ENCODE measurements around the gene NLGN1.

Gene NLGN1

DNA sequence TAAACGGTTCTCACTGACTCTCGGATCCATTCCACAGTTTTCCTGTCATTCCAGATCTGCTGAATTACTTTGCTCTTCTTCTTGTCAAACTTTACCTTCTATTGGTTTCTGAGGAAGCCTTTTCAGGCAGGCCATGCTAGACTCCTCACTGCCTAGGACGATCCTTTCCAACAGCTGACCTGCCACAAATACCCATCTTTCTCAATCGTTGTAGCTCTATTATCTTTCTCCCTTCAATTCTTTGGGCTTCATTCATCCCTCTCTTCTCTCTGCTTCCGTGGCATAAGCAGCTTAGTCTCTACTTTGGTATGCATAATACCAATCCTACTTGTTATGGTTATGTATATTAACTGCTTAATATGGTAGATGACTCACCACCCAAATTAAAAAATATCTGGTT is 421.8 kb downstream of the NLGN1 start:
- ChIA-PET CTCF (no interaction called here), POLR2A (no interaction called here)
- TF ChIP-seq FOXM1 (IDR thresholded peaks at IDR 0.05; ENCODE audit: borderline replicate concordance), result no peak
- TF ChIP-seq TARDBP (IDR thresholded peaks at IDR 0.05), result no peak
- no peak for TF ChIP-seq CTBP1 (IDR thresholded peaks at IDR 0.05; ENCODE audit: borderline replicate concordance)
- no peak for TF ChIP-seq BHLHE40 (IDR thresholded peaks at IDR 0.05; ENCODE audit: borderline replicate concordance)
- TF ChIP-seq, protein P1, sequence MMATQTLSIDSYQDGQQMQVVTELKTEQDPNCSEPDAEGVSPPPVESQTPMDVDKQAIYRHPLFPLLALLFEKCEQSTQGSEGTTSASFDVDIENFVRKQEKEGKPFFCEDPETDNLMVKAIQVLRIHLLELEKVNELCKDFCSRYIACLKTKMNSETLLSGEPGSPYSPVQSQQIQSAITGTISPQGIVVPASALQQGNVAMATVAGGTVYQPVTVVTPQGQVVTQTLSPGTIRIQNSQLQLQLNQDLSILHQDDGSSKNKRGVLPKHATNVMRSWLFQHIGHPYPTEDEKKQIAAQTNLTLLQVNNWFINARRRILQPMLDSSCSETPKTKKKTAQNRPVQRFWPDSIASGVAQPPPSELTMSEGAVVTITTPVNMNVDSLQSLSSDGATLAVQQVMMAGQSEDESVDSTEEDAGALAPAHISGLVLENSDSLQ (IDR thresholded peaks at IDR 0.05), result no peak
- no peak for TF ChIP-seq NFRKB (IDR thresholded peaks at IDR 0.05)
- no peak for TF ChIP-seq L3MBTL2 (conservative IDR thresholded peaks at IDR 0.05)
- no peak for TF ChIP-seq FOXA1 (IDR thresholded peaks at IDR 0.05)
- TF ChIP-seq ELF4 (IDR thresholded peaks at IDR 0.05), result no peak
- TF ChIP-seq ARNT (IDR thresholded peaks at IDR 0.05), result no peak
- no peak for TF ChIP-seq HDGF (IDR thresholded peaks at IDR 0.05; ENCODE audit: borderline replicate concordance)
- TF ChIP-seq FOXK2 (IDR thresholded peaks at IDR 0.05), result no peak
- TF ChIP-seq SP1 (IDR thresholded peaks at IDR 0.05), result no peak
- no peak for TF ChIP-seq ZNF384 (IDR thresholded peaks at IDR 0.05)
- TF ChIP-seq SUZ12 (IDR thresholded peaks at IDR 0.05), result no peak
- TF ChIP-seq LEF1 (IDR thresholded peaks at IDR 0.05; ENCODE audit: borderline replicate concordance), result no peak
- no peak for DNase-seq (ENCODE audit: extremely low spot score)

DNA sequence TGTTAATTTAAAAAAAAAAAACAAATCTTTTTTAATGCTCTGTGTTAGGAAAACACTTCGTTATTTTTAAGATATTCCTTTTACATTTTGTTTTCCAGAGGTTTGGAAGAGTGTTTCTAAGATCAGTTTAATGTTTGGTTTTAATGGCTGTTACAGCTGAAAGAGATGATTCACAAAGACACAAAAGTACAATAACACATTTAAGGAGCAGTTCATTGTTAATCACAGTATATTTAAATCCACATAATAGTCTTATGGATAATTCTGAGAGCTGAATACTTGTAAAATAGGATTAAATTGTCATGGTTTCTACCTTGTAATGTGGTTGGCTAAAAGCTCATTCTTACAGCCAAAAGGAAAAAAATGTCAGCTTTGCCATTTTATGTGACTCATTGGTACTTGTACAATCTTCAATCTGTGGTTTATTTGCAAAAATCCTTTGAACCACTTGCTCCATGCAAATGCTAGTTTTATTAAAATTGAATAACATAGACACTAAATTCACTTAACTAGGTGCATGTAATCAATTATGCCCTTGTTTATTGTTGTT is 426.4 kb downstream of the NLGN1 start:
- DNase-seq (ENCODE audit: extremely low spot score), result no peak
- ChIA-PET POLR2A (no interaction called here), CTCF (no interaction called here)
- no peak for TF ChIP-seq FOXM1 (IDR thresholded peaks at IDR 0.05; ENCODE audit: borderline replicate concordance)

DNA sequence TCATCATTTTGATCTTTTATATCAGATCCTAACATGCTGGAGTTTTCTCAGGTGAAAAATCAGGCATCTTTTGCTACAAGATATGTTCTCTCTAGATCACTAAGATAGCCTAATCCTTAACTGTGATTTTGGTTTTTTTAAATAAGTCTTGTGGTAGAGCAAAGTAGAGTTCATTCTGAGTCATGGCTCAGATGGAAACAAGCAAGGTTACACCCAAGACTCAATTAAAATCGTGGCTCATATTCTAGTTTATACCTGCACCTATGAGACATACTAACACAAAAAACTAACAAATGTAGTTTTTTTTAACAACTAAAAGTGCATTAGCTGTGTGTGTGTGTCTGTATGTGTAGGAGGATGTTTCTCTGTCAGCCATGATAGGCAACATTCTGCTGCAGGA is 428.2 kb downstream of the NLGN1 start:
- no peak for DNase-seq (ENCODE audit: extremely low spot score)
- no peak for TF ChIP-seq HDGF (IDR thresholded peaks at IDR 0.05; ENCODE audit: borderline replicate concordance)
- no peak for TF ChIP-seq L3MBTL2 (conservative IDR thresholded peaks at IDR 0.05)
- no peak for TF ChIP-seq FOXK2 (IDR thresholded peaks at IDR 0.05)
- TF ChIP-seq TARDBP (IDR thresholded peaks at IDR 0.05), result no peak
- TF ChIP-seq ARNT (IDR thresholded peaks at IDR 0.05), result no peak
- TF ChIP-seq LEF1 (IDR thresholded peaks at IDR 0.05; ENCODE audit: borderline replicate concordance), result no peak
- TF ChIP-seq FOXA1 (IDR thresholded peaks at IDR 0.05), result no peak
- TF ChIP-seq, protein P1 (IDR thresholded peaks at IDR 0.05), result no peak
- TF ChIP-seq BHLHE40 (IDR thresholded peaks at IDR 0.05; ENCODE audit: borderline replicate concordance), result no peak
- CTCF ChIA-PET, result no interaction called here
- POLR2A ChIA-PET, result no interaction called here

DNA sequence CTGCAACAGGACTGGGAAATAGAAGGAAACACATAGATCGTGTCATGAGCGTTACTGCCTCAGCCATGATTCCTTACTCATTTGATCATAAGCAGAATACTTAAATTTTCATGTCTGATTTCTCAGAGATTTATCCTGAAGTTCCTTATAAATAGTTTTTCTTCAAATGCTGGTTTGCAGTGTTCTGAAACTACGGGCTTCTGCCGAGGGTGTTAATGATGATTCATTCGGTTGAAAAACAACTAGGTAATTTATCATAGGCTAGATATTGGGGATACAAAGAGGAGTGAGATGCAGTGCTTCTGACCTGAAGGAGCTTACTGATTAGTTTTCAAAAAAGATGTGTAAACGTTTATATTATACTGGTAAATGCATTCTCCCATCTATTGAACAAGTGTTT is 428.9 kb downstream of the NLGN1 start:
- POLR2A ChIA-PET, result no interaction called here
- DNase-seq (ENCODE audit: extremely low spot score), result no peak
- CTCF ChIA-PET, result no interaction called here
- TF ChIP-seq NFRKB (IDR thresholded peaks at IDR 0.05) (no peak), SUZ12 (IDR thresholded peaks at IDR 0.05) (no peak), BHLHE40 (IDR thresholded peaks at IDR 0.05; ENCODE audit: borderline replicate concordance) (no peak), LEF1 (IDR thresholded peaks at IDR 0.05; ENCODE audit: borderline replicate concordance) (no peak), FOXA1 (IDR thresholded peaks at IDR 0.05) (no peak), ELF4 (IDR thresholded peaks at IDR 0.05) (no peak)
- TF ChIP-seq, protein P1 (IDR thresholded peaks at IDR 0.05), result no peak

DNA sequence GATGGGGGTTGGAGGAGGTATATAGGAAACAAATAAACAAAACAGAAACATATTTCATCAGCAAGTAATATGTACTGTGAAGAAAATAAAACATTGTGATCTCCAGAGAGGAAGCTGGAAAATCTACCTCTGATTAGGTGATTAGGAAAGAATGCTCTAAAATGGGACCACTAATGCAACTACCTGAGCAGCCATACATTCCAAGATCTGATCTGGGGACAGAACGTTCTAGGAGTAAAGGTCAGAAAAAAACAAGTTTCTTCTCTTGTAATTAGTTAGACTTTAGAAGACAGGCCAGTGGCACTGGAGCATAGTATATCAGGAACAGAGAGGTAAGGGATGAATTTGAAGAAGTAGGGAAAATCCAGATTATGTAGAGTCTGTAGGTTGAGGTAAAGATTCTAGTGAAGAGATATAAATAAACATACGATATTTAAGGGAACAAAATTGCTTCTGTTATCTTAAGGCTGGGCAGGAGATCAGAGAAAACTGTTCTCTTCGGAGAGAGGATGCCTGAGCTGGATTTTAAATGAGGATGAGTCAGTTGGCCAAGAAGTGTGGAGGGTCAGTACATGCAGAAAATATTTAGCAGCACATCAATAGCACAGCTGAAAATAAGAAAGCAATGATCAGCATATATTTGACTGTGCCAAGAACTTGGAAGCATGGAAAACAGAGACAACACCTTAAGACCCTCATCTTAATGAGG is 429.5 kb downstream of the NLGN1 start:
- CTCF ChIA-PET, result no interaction called here
- DNase-seq (ENCODE audit: extremely low spot score), result no peak
- POLR2A ChIA-PET, result no interaction called here
- TF ChIP-seq NFRKB (IDR thresholded peaks at IDR 0.05) (no peak), BHLHE40 (IDR thresholded peaks at IDR 0.05; ENCODE audit: borderline replicate concordance) (no peak), LEF1 (IDR thresholded peaks at IDR 0.05; ENCODE audit: borderline replicate concordance) (no peak), ZNF384 (IDR thresholded peaks at IDR 0.05) (no peak), SUZ12 (IDR thresholded peaks at IDR 0.05) (no peak), HDGF (IDR thresholded peaks at IDR 0.05; ENCODE audit: borderline replicate concordance) (no peak)

DNA sequence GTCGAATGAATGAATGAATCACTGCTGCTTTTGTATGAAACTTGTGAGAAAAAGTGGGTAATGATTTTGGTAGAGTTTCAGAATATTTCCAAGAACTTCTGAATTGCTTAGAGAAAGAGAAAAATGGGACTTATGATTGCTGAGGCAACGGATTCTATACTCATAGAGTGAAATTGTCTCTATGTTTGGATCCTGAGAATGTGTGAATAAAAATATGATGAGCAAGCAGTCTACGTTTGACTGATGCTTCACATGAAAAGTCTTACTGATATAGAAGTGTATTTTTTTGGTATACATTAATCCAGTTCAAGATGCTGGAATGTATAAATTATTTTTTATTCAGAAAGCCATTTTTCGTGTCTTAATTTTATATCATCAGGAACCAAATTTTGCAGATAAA is 441.1 kb downstream of the NLGN1 start:
- TF ChIP-seq L3MBTL2 (conservative IDR thresholded peaks at IDR 0.05) (no peak), FOXM1 (IDR thresholded peaks at IDR 0.05; ENCODE audit: borderline replicate concordance) (no peak), ELF4 (IDR thresholded peaks at IDR 0.05) (no peak), ZNF384 (IDR thresholded peaks at IDR 0.05) (no peak), FOXA1 (IDR thresholded peaks at IDR 0.05) (no peak), NFRKB (IDR thresholded peaks at IDR 0.05) (no peak), FOXK2 (IDR thresholded peaks at IDR 0.05) (no peak), SP1 (IDR thresholded peaks at IDR 0.05) (no peak), TARDBP (IDR thresholded peaks at IDR 0.05) (no peak), HDGF (IDR thresholded peaks at IDR 0.05; ENCODE audit: borderline replicate concordance) (no peak), CTBP1 (IDR thresholded peaks at IDR 0.05; ENCODE audit: borderline replicate concordance) (no peak), BHLHE40 (IDR thresholded peaks at IDR 0.05; ENCODE audit: borderline replicate concordance) (no peak), SUZ12 (IDR thresholded peaks at IDR 0.05) (no peak), ARNT (IDR thresholded peaks at IDR 0.05) (no peak), LEF1 (IDR thresholded peaks at IDR 0.05; ENCODE audit: borderline replicate concordance) (no peak)
- TF ChIP-seq, protein P1 (IDR thresholded peaks at IDR 0.05), result no peak
- no peak for DNase-seq (ENCODE audit: extremely low spot score)
- ChIA-PET CTCF (no interaction called here), POLR2A (no interaction called here)
